H1 (cell line): Measurements from ENCODE around the gene COX14. TPM values are rescaled to one million over a fixed set of nuclear protein-coding genes. Genes with fewer than 3 reads are reported as not detected.

Experiments used
- CTCF ChIA-PET: fragments of 300-600 bp; sonication (Branson Sonifier 250); formaldehyde crosslinking; loops from one replicate; lab custom pipeline; 2021; ENCODE audit not compliant: partially characterized antibody; lab: Charles Lee
- POLR2A ChIA-PET: fragments of 300-600 bp; sonication (Branson Sonifier 250); formaldehyde crosslinking; loops from one replicate; lab custom pipeline; 2021; ENCODE audit warnings: inconsistent platforms; ENCODE audit not compliant: partially characterized antibody; lab: Charles Lee
- DNase-seq, 2 experiments: peaks; one replicate each; pipeline versions ENCODE4 v3.0.0 to v3.0.0-alpha.2; 2010 to 2022; ENCODE audit warnings: low spot score in 2 of 2, low read depth in 1 of 2, mixed read lengths in 1 of 2
- FAIRE-seq: peaks from 2 replicates; lab custom pipeline; 2011; peaks lifted over from hg19 to GRCh38; lab: Jason Lieb, UNC
- H2AFZ ChIP-seq: 2 replicates; pipeline ENCODE4 v1.8.1; 2012; ENCODE audit warnings: low read length, inconsistent platforms
- H2AK5ac ChIP-seq: 2 replicates; pipeline ENCODE4 v1.6.1; 2013; ENCODE audit warnings: low read depth, low read length
- H2BK120ac ChIP-seq: replicated peaks from 2 replicates; pipeline ENCODE3; 2013; ENCODE audit warnings: low read depth, low read length, inconsistent platforms
- H2BK12ac ChIP-seq: 2 replicates; pipeline ENCODE4 v1.6.1; 2013; ENCODE audit warnings: low read depth, low read length
- H2BK15ac ChIP-seq: 2 replicates; pipeline ENCODE4 v1.6.1; 2013; ENCODE audit warnings: low read length
- H2BK20ac ChIP-seq: 2 replicates; pipeline ENCODE4 v1.6.1; 2013; ENCODE audit warnings: low read length
- H2BK5ac ChIP-seq: 2 replicates; pipeline ENCODE4 v1.6.1; 2013; ENCODE audit warnings: low read depth, low read length
- H3K14ac ChIP-seq: 2 replicates; pipeline ENCODE4 v1.6.1; 2013; ENCODE audit warnings: inconsistent platforms; ENCODE audit not compliant: insufficient read length
- H3K18ac ChIP-seq: 2 replicates; pipeline ENCODE4 v1.6.1; 2013; ENCODE audit warnings: low read length; ENCODE audit errors: extremely low read depth
- H3K23ac ChIP-seq: 2 replicates; pipeline ENCODE4 v1.6.1; 2013; ENCODE audit warnings: inconsistent platforms; ENCODE audit not compliant: insufficient read length
- H3K23me2 ChIP-seq: 2 replicates; pipeline ENCODE4 v1.6.1; 2013; ENCODE audit warnings: low read depth, low read length
- H3K27ac ChIP-seq: 2 replicates; pipeline ENCODE4 v1.6.1; 2011; ENCODE audit warnings: low read depth, low read length, inconsistent platforms
- H3K27me3 ChIP-seq, 4 experiments: replicated peaks in 1 of 4; 1 replicate in 1 of 4; 2 replicates in 3 of 4; pipeline versions ENCODE4 v1.6.1 to v1.8.1; 2011 to 2013; ENCODE audit warnings: low read length in 3 of 4, mild to moderate bottlenecking in 3 of 4, inconsistent platforms in 2 of 4, mixed read lengths in 2 of 4, moderate library complexity in 1 of 4; ENCODE audit not compliant: control insufficient read depth in 3 of 4, insufficient read depth in 3 of 4; ENCODE audit errors: extremely low read depth in 1 of 4
- H3K36me3 ChIP-seq, 4 experiments: 2 replicates each; pipeline versions ENCODE4 v1.6.1 to v1.8.1; 2011 to 2013; ENCODE audit warnings: mild to moderate bottlenecking in 4 of 4, low read length in 3 of 4, moderate library complexity in 2 of 4, control low read depth in 1 of 4, inconsistent platforms in 1 of 4; ENCODE audit not compliant: insufficient read depth in 4 of 4, control insufficient read depth in 2 of 4
- H3K4ac ChIP-seq: replicated peaks from 2 replicates; pipeline ENCODE3; 2013; ENCODE audit warnings: low read length, low read depth, mixed read lengths, inconsistent platforms; ENCODE audit not compliant: insufficient read length
- H3K4me1 ChIP-seq, 4 experiments: replicated peaks in 1 of 4; 1 replicate in 1 of 4; 2 replicates in 3 of 4; pipeline versions ENCODE4 v1.6.1 to v1.8.1; 2011 to 2013; ENCODE audit warnings: low read length in 3 of 4, inconsistent platforms in 2 of 4, mixed read lengths in 1 of 4; ENCODE audit not compliant: insufficient read depth in 4 of 4, control insufficient read depth in 3 of 4
- H3K4me2 ChIP-seq, 2 experiments: 2 replicates each; pipeline versions ENCODE4 v1.6.1 to v1.8.1; 2011 to 2013; ENCODE audit warnings: low read depth in 2 of 2, low read length in 2 of 2, control low read depth in 1 of 2, inconsistent platforms in 1 of 2, mild to moderate bottlenecking in 1 of 2; ENCODE audit not compliant: insufficient read depth in 1 of 2
- H3K4me3 ChIP-seq, 4 experiments: fragments of 200-600, 300-600 bp in 1 of 4; sonication (generic), shearing (Covaris generic), sonication (Bioruptor Twin) in 1 of 4; 2 replicates each; pipeline versions ENCODE4 v1.5.1 to v1.8.1; 2011 to 2016; ENCODE audit warnings: low read length in 4 of 4, low read depth in 3 of 4, control low read depth in 2 of 4, inconsistent platforms in 2 of 4, mild to moderate bottlenecking in 2 of 4, mixed read lengths in 1 of 4, moderate library complexity in 1 of 4; ENCODE audit not compliant: insufficient read depth in 2 of 4; ENCODE audit errors: extremely low read depth in 1 of 4
- H3K56ac ChIP-seq: replicated peaks from 2 replicates; pipeline ENCODE3; 2013; ENCODE audit warnings: low read depth, mild to moderate bottlenecking, mixed read lengths, low read length, inconsistent platforms; ENCODE audit not compliant: insufficient read length
- H3K79me1 ChIP-seq: 2 replicates; pipeline ENCODE4 v1.6.1; 2013; ENCODE audit warnings: low read depth, low read length, control low read depth
- H3K79me2 ChIP-seq, 2 experiments: 2 replicates each; pipeline versions ENCODE4 v1.6.1 to v1.8.1; 2012 to 2013; ENCODE audit warnings: low read length in 2 of 2, mild to moderate bottlenecking in 2 of 2, inconsistent platforms in 1 of 2; ENCODE audit not compliant: insufficient read depth in 2 of 2, control insufficient read depth in 1 of 2
- H3K9ac ChIP-seq, 4 experiments: replicated peaks in 1 of 4; 1 replicate in 1 of 4; 2 replicates in 3 of 4; pipeline versions ENCODE4 v1.6.1 to v1.8.1; 2011 to 2013; ENCODE audit warnings: low read depth in 3 of 4, low read length in 3 of 4, control low read depth in 2 of 4, mild to moderate bottlenecking in 2 of 4, moderate library complexity in 2 of 4, inconsistent platforms in 1 of 4; ENCODE audit errors: extremely low read depth in 1 of 4
- H3K9me3 ChIP-seq, 2 experiments: 2 replicates each; pipeline versions ENCODE4 v1.6.1 to v1.8.1; 2012 to 2013; ENCODE audit warnings: mild to moderate bottlenecking in 2 of 2, moderate library complexity in 2 of 2, control low read depth in 1 of 2, inconsistent platforms in 1 of 2, low read depth in 1 of 2, low read length in 1 of 2, mixed read lengths in 1 of 2; ENCODE audit not compliant: insufficient read depth in 2 of 2
- H4K20me1 ChIP-seq, 2 experiments: replicated peaks in 1 of 2; 2 replicates each; pipeline versions ENCODE3 to v1.8.1; 2011 to 2013; ENCODE audit warnings: inconsistent platforms in 2 of 2, low read length in 2 of 2, mild to moderate bottlenecking in 1 of 2; ENCODE audit not compliant: insufficient read depth in 2 of 2, control insufficient read depth in 1 of 2
- H4K5ac ChIP-seq: 2 replicates; pipeline ENCODE4 v1.6.1; 2013; ENCODE audit warnings: low read length, low read depth, mixed read lengths, inconsistent platforms; ENCODE audit not compliant: insufficient read length
- H4K8ac ChIP-seq: 2 replicates; pipeline ENCODE4 v1.8.0; 2013; ENCODE audit warnings: mild to moderate bottlenecking, moderate library complexity, low read length, inconsistent platforms; ENCODE audit not compliant: insufficient read depth; ENCODE audit errors: extremely low read depth
- H4K91ac ChIP-seq: replicated peaks from 2 replicates; pipeline ENCODE3; 2013; ENCODE audit warnings: low read length, mixed read lengths, inconsistent platforms; ENCODE audit not compliant: insufficient read length
- EP300 ChIP-seq, 2 experiments: IDR thresholded peaks; 1 replicate in 1 of 2; 2 replicates in 1 of 2; pipeline ENCODE4 v1.6.1; 2011 to 2012; ENCODE audit warnings: low read depth in 2 of 2, low read length in 2 of 2, mild to moderate bottlenecking in 2 of 2, borderline replicate concordance in 1 of 2, inconsistent platforms in 1 of 2, moderate library complexity in 1 of 2
- PHF8 ChIP-seq: fragments of 200-600 bp; sonication (generic); conservative IDR thresholded peaks from 2 replicates; pipeline ENCODE4 v1.7.1; 2012; ENCODE audit warnings: low read depth, mild to moderate bottlenecking, inconsistent platforms, low read length, moderate library complexity
- ZNF274 ChIP-seq: IDR thresholded peaks from 2 replicates; pipeline ENCODE4 v1.7.0; 2012; ENCODE audit warnings: low read length, borderline replicate concordance; ENCODE audit errors: extremely low read depth
- WGBS, 2 experiments: shearing (Covaris generic) in 1 of 2; methylation state at CpG; one replicate each; pipeline versions ENCODE4 v1.1.6 to v1.1.7; 2013 to 2015; ENCODE audit warnings: low lambda C conversion rate in 2 of 2, mixed read lengths in 2 of 2, inconsistent platforms in 1 of 2, low coverage in 1 of 2, missing lambda C conversion rate in 1 of 2; ENCODE audit not compliant: insufficient replicate concordance in 2 of 2, insufficient coverage in 1 of 2, insufficient read length in 1 of 2; ENCODE audit errors: extremely low coverage in 1 of 2, missing lambda C conversion rate in 1 of 2; 5-methylcytosine and 5-hydroxymethylcytosine counted together
- polyA plus RNA-seq, 7 experiments: library from polyadenylated mRNA; depleted of rRNA in 3 of 7; stranded (reverse) in 5 of 7; unstranded in 2 of 7; fragments of >200 nt in 5 of 7; fragments of 200-250 nt in 2 of 7; gene quantifications; 1 replicate in 5 of 7; 2 replicates in 1 of 7; 4 replicates in 1 of 7; pipeline versions ENCODE4 v1.2.1 to v1.2.3, GENCODE V29; 2011 to 2013; ENCODE audit warnings: missing spikeins in 2 of 7, mixed read lengths in 2 of 7
- total RNA-seq: library from RNA; stranded (reverse); fragmentation: NEBNext Ultra II Directional; extraction: Animal tissue kit (Norgen Biotek cat#: 25700); gene quantifications from 2 replicates; pipeline ENCODE4 v1.2.1, GENCODE V29; 2021

Gene COX14
- total and polyA plus RNA-seq, 2 of the 8 experiments (the other 6 are each of a cell fraction or from before 2014, with no cell fraction given), result 40.1 to 102 TPM

DNA sequence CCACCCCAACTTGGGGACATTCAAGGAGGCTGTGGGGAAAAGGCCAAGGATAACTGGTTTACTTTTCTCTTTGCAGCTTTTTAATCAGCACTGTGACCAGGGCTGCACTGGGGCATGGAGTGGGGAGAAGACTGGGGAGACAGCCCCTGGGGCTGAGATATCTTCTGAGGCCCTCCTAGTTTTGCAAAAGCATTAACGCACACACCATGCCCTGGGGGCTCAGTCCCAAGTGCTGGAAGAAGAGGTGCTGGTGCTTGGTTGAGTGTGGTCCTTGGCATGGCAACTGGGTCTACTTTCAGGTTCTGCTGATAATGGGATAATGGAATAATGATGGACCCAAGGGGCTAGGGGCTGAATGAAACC lies 36.2 kb upstream of the COX14 start:
- Histone ChIP-seq H3K36me3 (no peaks in the 10 kb centered on the region), H3K9ac (no peak overlapping the region), H2AK5ac (no peak overlapping the region), H2BK12ac (no peak overlapping the region), H3K14ac (no peak overlapping the region), H2BK120ac (no peak overlapping the region), H4K20me1 (no peaks in the 10 kb centered on the region), H3K23ac (no peak overlapping the region), H4K5ac (no peak overlapping the region), H2BK20ac (no peak overlapping the region), H3K4me3 (no peak overlapping the region), H3K23me2 (no peaks in the 10 kb centered on the region), H3K4me1 (peaks cover 0 to 6% (median 3%) of the 10 kb centered on the region in 4 experiments; a peak in 4 of 7 replicates), H2BK5ac (no peak overlapping the region), H3K4ac (no peak overlapping the region), H3K18ac (no peak overlapping the region), H3K79me1 (no peaks in the 10 kb centered on the region), H2AFZ (peak overlapping the region; percentile 79; the same call in 1 of the 2 replicates), H4K8ac (no peak overlapping the region), H3K79me2 (no peaks in the 10 kb centered on the region), H3K27ac (no peak overlapping the region), H3K9me3 (no peaks in the 10 kb centered on the region), H3K4me2 (no peak overlapping the region), H3K56ac (no peak overlapping the region), H2BK15ac (no peak overlapping the region), H4K91ac (no peak overlapping the region), H3K27me3 (peaks cover 0 to 9% (median 5%) of the 10 kb centered on the region in 4 experiments; a peak in 4 of 7 replicates)
- POLR2A ChIA-PET, result interaction anchor here (1.7 to 3.7 kb wide), 3 partner anchors 9 to 91 kb away, joined by 6 to 30 read pairs (median 7); partner anchors contain the start of genes CERS5 and SMARCD1
- TF ChIP-seq PHF8, result no peak
- no peak for TF ChIP-seq EP300 (IDR thresholded peaks at IDR 0.05; ENCODE audit: borderline replicate concordance in 1 of 2, low read depth in 2 of 2, low read length in 2 of 2)
- no peak for TF ChIP-seq ZNF274
- no peak for DNase-seq
- 86% methylated on average over 1 of the region's 1 CpG; no CpG with 5 or more reads in 1 of the 2 experiments for WGBS, 2 experiments
- CTCF ChIA-PET, result interaction anchor here (1.1 to 27.3 kb wide), 11 partner anchors 9 to 186 kb away, joined by 3 to 625 read pairs (median 15); partner anchors contain the start of genes AQP6, ASIC1, COX14 and GPD1
- FAIRE-seq, result no peak
